BE2C (cell line): ENCODE data around the gene SYT9.

ENCODE experiments used
- DNase-seq: peaks from one replicate; pipeline ENCODE4 v3.0.0-alpha.2; 2020
- H3K27me3 ChIP-seq: fragments of 250-450 bp; sonication (Bioruptor Pico); 2 replicates; pipeline ENCODE4 v1.5.1; 2020; ENCODE audit warnings: mild to moderate bottlenecking
- H3K36me3 ChIP-seq: fragments of 250-450 bp; sonication (Bioruptor Pico); 2 replicates; pipeline ENCODE4 v1.5.1; 2020; ENCODE audit warnings: mild to moderate bottlenecking
- H3K4me1 ChIP-seq: fragments of 250-450 bp; sonication (Bioruptor Pico); 2 replicates; pipeline ENCODE4 v1.5.1; 2020
- H3K4me3 ChIP-seq: 2 replicates; pipeline ENCODE4 v1.5.1; 2011; ENCODE audit warnings: low read depth, low read length
- H3K9me3 ChIP-seq: fragments of 250-450 bp; sonication (Bioruptor Pico); 2 replicates; pipeline ENCODE4 v1.5.1; 2020
- TF ChIP-seq, protein P1 (sequence below): IDR thresholded peaks from 2 replicates; pipeline ENCODE4 v1.5.1; 2012; ENCODE audit warnings: mild to moderate bottlenecking, low read depth, low read length

Gene SYT9

DNA sequence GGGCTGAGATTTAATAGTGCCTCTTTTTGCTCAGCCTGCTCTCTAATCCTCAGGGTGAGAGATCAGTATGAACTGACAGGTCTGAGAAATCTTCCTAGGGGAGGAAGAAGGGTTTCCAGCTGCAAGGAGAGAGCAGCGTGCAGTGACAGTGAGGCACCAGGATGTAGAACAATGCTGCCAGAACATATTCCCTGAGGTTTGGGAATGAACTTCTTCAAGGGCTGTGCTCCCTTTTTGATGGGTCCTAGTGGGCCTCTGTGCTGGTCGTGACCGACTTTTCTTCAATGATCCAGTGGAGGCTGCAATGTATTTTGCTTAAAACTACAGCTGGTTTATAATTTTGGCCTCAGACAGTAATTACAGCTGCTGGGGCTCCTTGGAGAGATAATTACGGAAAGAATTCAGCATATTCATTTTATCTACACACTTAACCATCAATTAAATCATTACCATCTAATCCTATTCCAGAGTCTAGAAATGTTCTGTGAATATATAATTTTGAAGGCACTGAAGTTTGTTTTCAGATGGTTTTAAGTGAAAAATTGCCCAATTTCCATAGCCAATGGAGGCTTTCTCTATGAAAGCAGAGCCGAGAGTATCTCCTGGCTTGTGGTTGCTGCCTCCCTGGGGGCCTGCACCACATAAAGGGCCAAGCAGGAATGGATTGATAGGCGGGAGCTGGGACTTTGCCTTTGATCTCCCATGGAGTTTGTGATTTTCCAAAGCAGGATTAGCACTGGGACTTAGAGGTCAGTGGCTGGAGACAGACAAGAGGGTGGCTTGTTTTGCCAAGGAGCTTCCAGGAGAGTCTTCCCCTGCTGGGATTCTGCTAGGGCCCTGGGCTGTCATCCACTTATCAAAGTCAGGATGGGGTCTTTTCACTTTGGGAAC lies 192.6 kb downstream of the SYT9 start:
- TF ChIP-seq, protein P1, sequence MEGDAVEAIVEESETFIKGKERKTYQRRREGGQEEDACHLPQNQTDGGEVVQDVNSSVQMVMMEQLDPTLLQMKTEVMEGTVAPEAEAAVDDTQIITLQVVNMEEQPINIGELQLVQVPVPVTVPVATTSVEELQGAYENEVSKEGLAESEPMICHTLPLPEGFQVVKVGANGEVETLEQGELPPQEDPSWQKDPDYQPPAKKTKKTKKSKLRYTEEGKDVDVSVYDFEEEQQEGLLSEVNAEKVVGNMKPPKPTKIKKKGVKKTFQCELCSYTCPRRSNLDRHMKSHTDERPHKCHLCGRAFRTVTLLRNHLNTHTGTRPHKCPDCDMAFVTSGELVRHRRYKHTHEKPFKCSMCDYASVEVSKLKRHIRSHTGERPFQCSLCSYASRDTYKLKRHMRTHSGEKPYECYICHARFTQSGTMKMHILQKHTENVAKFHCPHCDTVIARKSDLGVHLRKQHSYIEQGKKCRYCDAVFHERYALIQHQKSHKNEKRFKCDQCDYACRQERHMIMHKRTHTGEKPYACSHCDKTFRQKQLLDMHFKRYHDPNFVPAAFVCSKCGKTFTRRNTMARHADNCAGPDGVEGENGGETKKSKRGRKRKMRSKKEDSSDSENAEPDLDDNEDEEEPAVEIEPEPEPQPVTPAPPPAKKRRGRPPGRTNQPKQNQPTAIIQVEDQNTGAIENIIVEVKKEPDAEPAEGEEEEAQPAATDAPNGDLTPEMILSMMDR: no peak
- DNase-seq: no peak
- Histone ChIP-seq H3K27me3 (no peaks in the 10 kb centered on the region), H3K9me3 (no peaks in the 10 kb centered on the region), H3K36me3 (no peaks in the 10 kb centered on the region), H3K4me3 (no peak overlapping the region), H3K4me1 (no peaks in the 10 kb centered on the region)

DNA sequence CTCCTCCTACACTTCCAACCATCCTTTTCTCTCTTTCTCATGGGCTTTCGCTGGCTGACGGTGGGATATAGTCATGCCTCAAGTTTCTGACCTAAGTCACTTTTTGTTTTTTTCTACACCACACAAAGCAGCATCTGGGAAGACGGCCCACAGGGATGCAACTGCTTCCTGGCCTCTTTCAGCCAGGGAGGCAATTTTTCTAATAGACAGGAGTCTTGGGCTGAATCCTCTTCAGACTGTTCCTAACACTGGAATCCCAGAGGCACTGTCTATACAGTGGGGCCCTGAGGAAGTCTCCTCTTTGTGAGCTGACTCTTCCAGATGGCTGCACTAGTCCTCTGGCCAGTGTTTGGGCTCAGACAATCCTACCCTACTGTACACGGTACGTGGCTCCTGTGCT lies 193.9 kb downstream of the SYT9 start:
- H3K27me3 ChIP-seq: no peaks in the 10 kb centered on the region
- no peaks in the 10 kb centered on the region for H3K9me3 ChIP-seq
- TF ChIP-seq, protein P1: no peak
- no peaks in the 10 kb centered on the region for H3K36me3 ChIP-seq
- no peaks in the 10 kb centered on the region for H3K4me1 ChIP-seq
- no peak for DNase-seq
- H3K4me3 ChIP-seq: no peak overlapping the region

DNA sequence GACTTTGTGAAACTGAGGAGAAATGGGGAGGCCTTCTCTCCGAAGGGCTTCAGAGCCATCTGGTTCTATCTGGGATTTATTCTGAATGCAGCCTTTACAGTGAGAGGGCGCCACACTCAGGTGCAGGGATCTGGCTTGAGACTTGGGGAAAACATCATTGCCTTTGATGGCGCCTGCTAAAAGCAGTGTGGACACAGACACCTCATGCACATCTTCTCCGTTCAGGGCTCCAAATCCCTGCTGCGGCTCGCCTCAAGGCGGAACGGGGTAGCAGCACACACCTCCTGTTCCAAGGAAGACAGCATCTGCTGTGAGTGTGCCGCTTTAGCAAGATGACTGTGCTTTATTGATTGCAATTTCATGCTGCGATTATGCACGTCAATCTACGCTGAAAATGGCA lies 196.5 kb downstream of the SYT9 start:
- TF ChIP-seq, protein P1: peak; percentile 28; the same call in 1 of the 2 replicates
- Histone ChIP-seq H3K9me3 (no peaks in the 10 kb centered on the region), H3K4me1 (no peaks in the 10 kb centered on the region), H3K4me3 (no peak overlapping the region), H3K27me3 (no peaks in the 10 kb centered on the region), H3K36me3 (no peaks in the 10 kb centered on the region)
- no peak for DNase-seq

DNA sequence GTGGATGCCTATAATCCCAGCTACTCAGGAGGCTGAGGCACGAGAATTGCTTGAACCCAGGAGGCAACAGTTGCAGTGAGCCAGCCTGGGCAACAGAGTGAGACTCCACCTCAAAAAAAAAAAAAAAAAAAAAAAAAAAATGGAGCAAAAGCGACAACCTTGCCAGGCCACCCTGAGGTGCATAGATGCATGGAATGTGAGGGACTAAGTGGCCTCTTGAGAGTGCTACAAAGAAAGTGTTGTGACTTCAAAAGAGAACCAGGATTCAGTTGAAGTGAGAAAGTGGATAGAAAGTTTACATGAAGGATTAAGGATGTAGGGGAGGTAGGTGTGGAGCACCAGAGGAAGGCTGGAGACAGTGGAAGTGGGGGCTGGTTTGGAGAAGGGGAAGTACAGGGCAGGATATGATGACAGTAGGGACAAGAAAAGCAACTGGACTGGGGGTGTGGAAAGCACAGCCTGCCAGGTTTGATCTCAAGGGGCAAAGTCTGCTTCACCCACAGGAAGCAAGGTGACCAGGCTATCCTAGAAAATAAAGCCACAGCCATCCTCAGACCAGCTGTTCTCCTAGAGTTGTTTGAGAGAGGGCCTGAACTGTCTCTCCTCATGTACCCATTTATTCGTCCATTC lies 197.6 kb downstream of the SYT9 start:
- H3K27me3 ChIP-seq: no peaks in the 10 kb centered on the region
- no peaks in the 10 kb centered on the region for H3K4me1 ChIP-seq
- TF ChIP-seq, protein P1: no peak
- no peaks in the 10 kb centered on the region for H3K9me3 ChIP-seq
- no peaks in the 10 kb centered on the region for H3K36me3 ChIP-seq
- no peak overlapping the region for H3K4me3 ChIP-seq
- DNase-seq: no peak

DNA sequence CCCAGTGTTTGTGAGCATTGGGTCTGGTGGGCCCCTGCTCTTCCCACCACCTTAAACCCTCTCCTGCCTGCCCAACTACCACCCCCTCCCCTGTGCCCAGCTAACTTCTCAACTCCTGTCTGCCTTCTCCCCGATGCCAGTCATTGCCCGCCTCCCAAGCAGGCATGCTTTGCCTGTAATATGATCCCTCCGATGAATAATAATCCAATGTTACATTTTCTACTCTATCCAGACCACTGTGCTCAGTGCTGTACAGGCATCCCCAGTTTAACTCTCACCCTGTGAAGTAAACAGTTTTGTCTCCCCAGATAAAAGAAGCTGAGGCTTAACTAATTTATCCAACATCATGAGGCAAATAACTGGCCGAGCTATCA lies 198.1 kb downstream of the SYT9 start:
- no peaks in the 10 kb centered on the region for H3K4me1 ChIP-seq
- no peaks in the 10 kb centered on the region for H3K9me3 ChIP-seq
- TF ChIP-seq, protein P1: no peak
- H3K4me3 ChIP-seq: no peak overlapping the region
- no peaks in the 10 kb centered on the region for H3K36me3 ChIP-seq
- no peak for DNase-seq
- no peaks in the 10 kb centered on the region for H3K27me3 ChIP-seq

DNA sequence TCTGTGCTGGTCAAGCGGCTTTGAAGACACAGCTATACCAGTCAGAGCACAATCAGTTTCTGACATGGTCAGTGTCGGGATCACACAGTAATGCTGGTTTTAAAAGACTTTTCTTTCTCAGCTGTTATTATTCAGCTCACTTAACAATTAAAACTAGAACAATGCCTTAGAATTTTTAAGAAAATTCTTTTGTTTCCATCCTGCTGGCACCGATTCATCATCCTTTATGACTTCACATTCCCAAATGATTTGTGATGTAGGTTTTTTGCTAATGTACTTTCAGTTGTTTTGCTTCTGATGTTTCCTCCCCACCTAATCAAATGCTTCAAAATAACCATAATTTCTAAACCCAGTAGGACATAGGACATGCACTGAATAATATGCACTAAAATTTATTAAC lies 199.1 kb downstream of the SYT9 start:
- DNase-seq: no peak
- TF ChIP-seq, protein P1: no peak
- Histone ChIP-seq H3K9me3 (no peaks in the 10 kb centered on the region), H3K27me3 (no peaks in the 10 kb centered on the region), H3K4me1 (no peaks in the 10 kb centered on the region), H3K36me3 (no peaks in the 10 kb centered on the region), H3K4me3 (no peak overlapping the region)
